Stimulated activated CD4-positive, alpha-beta T cell treated with anti-CD3 and anti-CD28 coated beads, Interleukin-12 subunit alpha, Interleukin-12 subunit beta, amount 100 ng/mL, for 24 hours (primary cell): ENCODE data around the gene RHBDD1.

Experiments
- DNase-seq, 2 experiments: peaks; one replicate each; pipeline ENCODE4 v3.0.0-alpha.2; 2020; ENCODE audit warnings: low read depth in 2 of 2

RHBDD1 gene

DNA sequence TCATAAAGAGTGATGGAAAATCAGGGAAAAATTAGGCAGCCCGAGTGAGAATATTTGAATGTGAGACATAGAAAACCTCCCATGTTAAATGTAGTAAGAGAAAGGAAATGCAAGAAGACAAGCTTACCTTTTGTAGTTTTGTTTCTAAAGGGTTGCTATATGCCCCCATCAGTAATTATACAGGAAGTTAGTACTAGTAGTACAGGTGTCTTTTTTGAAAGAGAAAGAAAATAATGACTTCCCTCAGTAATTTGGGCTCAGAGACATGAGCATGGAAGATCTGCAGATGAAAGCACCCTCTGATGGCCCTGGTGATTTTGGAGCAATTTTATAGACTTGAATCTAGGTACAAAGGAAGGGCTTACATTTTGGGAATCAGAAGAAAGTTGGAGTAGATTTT, 80.8 kb downstream of the RHBDD1 start:
- no peak for DNase-seq

DNA sequence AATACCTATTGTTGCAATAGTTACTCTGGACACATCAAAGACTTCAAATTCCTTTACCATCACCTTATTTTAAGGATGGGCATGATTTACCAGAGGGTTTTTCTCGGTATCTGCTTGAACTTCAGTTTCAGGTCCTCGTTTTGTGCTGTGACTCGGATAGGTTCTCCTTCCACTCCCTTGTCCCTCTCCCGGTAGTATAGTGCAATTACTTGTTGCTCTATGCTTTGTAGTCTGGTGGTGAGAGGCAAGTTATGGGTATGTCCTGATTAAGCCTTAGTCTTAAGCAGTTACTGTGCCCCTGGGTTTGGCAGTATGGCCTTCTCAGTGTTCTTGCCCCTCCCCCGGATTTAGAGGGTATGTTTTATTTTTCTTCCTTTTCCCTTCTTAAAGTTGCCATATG, 96.6 kb downstream of the RHBDD1 start:
- no peak for DNase-seq

DNA sequence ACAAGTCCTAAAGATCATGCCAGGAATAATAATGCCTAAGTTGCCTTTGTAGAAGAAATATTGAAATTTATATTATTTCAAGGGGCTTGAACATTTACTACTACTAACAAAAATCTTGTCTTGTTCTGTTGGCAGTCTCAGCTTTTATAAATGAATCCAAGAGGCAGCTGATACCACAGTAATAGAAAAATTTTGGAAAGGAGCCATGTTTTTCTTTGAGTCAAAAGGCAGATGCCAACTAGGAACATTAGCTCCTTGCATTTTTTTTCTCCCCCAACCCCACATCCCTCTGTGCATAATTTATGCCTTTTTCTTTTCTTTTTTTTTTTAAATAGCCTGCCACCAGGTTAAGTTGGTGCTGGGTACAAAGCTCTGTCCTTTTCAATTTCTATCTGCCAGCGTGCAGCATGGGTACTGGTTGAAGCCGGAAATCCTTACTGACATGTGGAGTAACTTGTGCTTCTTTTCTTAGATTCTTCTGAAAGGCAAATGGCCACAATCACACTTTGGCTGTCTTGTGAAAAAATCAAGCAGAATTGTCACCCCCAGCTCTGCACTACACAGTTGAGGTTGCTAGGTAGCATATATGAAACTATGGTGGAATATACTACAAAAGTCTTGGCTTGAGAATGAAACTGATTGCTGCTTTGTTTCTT, 98.8 kb downstream of the RHBDD1 start:
- no peak for DNase-seq

DNA sequence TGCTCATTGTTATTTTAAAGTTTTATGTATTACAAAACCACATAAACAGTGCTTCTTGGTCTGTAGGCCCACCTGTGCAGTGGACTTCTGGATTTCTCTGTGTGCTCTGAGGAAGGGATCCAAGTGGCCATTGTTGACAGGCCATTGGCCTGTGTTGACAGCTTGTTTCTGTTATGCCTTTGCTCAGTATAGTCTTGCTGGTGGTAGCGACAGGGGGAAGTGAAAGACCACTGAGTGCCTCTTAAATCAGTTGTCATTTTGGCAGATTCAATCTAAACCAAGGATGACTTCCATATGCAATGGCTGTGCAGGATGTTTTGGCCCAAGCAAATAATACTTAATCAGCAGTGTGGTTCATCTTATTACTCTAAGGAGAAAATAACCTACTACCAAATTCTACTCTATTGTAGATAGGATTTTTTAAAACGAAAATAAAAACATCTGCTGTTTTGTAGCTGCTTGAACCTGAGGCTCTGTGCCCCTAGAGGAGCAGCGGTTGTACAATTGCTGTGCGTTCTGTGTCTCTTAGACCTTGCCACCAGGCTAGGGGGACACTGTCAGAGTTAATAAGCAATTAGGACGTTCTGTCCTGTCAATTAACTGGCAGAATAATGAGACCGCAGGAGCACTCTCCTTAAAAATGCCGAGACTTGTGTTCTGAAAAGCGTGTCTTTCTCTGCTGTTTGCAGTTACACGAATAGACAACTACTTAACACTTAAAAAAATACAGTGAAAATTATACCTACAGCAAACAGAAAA, 108.2 kb downstream of the RHBDD1 start:
- no peak for DNase-seq

DNA sequence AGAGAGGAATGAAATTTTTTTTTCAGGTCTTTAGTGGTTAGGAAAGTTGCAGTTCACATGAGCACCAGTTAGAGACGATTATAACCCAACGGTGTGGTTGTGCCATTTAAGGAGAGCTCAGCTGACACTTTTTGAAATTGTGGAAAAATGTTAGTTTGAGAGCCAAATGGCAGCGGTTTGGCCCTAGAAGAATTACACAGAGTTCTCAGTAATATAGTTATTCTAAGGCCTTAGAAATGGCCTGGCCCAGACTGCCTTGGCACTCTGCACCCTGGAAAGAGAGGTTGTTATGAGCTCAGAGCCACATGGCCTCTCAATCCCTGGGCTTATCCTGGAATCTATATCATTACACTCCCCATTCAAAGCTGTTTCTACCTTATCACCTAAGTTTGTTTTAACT, 117.4 kb downstream of the RHBDD1 start:
- DNase-seq, result no peak

DNA sequence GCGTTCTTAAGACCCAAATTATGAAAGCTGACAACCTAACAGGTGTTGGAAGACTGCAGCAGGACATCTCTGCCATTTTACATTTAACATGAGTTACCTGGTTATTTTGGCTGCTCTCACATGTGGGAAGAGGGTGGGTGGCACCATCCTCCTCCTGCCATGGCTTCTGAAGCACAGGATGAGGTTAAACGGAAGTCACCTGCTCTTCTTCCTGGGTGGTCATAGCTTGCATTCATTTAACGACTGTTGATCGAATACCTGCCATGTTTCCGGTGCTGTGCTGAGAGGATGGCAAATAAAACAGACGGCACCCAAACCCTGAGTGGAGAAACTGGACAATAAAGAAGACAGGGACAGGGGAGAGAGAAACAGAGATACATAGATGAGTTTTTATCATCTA, 118.0 kb downstream of the RHBDD1 start:
- no peak for DNase-seq

DNA sequence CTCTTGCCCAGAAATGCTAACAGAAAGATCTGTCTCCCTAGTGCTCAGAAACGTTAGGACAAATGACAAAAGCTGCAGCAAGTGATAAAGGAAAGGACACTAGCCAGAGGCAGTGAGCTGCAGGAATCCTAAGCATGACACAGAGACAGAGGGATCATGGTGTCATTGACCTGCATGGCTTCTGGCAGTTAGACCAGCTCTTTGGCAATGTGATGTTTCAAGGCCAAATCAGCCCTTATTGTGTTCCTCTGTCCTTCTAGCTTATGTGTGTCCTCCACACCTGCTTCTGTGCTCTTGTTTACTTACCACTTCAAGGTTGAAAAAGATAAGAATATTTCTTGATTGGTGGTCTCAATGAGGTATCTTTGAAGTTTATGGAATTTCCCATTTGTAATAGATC, 120.8 kb downstream of the RHBDD1 start:
- DNase-seq, result no peak

DNA sequence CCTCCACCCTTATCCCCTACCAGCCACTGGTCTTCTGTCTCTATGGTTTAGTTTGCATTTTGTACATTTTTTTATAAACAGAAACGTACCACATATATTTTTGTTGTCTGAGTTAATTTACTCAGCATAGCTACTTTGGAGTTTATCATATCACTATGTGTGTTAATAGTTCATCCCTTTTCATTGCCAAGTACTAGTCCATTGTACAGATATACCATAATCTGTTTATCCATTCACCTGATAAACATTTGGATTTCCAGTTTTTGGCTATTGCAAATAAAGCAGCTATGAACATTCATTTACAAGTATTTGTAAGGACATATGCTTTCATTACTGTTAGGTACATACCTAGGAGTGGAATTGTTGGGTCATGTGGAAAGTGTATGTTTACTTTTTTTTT, 123.6 kb downstream of the RHBDD1 start:
- no peak for DNase-seq

DNA sequence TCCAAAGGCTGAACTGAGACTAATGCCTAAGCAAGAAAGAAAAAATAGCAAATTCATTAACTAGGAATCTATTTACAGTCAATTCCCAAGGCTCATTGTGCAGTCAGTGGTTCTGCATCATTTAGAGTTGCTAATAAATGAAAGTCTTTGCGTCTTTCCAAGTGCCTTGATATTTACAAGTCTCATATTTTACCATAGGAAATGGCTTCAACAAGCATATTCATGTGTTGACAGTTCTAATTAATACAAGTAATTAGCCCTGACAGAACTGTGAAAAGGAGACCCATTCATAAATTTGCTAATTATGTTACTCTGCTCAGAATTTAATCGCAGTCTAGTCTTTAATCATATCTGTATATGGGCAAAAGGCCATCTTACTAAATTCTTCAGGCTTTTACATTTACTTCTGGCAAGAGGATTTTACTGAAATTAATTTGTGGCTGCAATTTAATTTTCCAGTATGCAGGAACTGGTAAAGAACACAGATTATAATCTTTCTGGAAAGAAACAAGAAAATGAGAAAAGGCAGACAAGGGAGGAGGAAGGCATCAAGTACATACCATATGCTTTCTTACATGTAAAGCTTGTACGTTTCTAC, 126.4 kb downstream of the RHBDD1 start:
- DNase-seq, result no peak

DNA sequence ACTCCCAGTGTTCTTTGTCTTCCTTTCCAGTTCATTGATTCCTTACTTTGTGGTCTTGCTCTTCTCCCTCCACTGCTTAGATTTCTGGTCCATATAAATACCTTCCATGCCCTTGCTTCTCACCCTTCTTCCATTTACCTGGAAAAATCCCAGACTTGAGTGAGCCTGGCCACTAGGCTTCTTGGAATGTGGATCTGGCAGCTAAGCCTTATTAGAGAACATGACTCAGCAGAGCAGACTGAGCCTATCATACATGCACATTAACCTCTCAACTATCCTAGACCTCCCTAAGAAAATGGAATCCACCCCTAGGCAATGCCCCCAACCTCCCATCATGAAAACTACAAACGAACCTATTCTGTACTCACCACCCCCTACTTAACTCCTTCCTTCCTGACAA, 127.7 kb downstream of the RHBDD1 start:
- no peak for DNase-seq

DNA sequence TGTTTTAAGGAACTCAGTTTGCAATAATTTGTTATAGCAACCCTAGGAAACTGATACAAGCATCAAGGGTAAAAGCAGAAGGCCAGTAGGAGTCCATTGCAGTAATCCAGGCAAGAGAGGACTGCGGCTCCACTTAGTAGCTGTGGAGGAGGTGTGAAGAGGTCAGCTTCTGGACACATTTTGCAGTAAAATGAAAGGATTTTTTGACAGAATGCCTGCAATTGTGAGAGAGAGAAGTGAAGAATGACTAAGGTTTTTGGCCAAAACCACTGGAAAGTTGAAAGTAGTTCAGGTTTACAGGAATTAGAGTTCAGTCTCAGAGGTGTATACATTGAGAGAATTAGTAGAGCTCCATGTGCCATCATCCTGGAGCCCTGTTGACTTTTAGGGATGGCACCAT, 129.5 kb downstream of the RHBDD1 start:
- DNase-seq, result no peak

DNA sequence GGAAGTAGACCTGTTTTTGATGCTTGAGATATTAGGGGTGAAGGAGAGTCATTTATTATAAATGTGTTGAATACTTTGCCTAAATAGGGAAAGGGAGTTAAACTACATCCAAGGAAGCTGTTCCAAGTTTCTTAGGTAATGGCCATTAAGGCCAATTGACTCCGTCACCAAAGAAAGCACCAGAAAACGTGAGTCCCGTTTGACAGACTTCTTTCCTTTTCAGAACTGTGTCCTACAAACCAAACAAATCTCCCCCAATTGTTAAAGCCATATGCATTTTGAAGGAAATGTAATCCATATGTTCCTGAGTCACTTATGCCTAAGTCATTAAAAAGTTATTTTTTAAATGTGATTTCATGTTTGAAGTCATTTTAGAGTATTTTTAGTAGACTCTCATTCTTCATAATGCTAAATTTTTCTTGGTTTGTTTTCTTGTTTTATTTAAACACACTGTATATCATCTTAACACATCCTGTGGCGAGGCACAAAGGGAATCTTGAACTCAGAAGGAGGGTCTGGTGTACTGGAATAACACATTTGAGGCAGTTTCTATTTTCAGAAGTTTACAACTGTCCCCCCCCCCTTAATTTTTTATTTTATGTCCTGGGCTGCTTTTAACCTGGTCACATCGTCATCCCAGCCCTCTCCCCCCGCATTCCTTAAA, 133.7 kb downstream of the RHBDD1 start:
- no peak for DNase-seq

DNA sequence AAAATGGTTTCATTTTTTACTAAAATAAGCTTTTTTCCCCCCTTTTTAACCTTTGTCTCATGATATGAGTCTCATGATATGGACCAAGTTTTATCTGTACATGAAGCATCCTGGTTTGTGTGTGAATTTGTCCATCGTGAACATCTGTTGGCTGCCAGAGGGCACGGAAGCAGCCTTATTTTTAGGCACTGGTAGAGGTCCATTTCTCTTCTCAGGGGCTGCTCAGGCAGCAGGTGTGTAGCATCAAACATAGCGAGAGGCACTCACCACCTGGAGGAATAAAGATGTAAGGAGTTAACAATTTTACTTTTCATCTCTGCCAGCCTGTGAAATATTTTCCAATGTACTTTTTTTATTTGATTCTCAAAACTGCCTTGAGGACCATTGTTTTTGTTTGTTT, 134.5 kb downstream of the RHBDD1 start:
- no peak for DNase-seq

DNA sequence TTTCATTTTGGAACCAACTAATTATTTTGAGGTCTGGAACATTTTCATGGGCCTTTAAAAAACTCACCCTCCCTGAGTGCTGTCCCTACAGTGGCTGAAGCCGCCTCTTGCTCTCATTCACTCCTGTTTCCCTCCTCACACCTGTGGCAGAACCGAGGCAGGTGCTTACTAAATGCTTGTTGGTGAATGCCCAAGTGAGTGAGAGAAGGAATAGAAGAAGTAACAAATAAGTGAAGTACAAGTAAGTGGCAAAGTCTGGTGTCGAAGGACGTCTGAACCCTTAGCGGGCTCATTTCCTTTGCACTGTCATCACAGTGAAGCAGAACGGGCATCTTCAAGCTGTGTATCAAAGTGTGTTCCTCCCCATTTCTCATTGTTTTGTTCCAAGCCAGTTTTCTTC, 135.2 kb downstream of the RHBDD1 start:
- DNase-seq, result no peak

DNA sequence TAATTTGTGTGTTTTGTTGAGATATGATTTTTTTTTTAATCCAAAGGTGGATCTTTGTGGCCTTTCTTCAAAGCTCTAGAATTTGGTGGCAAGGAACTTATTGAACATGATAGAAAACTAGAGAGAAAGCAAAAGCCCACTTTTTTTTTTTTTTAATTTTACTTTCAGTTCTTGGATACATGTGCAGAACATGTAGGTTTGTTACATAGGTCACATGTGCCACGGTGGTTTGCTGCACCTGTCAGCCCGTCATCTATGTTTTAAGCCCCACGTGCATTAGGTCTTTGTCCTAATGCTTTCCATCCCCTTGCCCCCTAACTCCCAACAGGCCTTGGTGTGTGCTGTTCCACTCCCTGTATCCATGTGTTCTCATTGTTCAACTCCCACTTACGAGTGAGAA, 135.9 kb downstream of the RHBDD1 start:
- DNase-seq, result no peak

DNA sequence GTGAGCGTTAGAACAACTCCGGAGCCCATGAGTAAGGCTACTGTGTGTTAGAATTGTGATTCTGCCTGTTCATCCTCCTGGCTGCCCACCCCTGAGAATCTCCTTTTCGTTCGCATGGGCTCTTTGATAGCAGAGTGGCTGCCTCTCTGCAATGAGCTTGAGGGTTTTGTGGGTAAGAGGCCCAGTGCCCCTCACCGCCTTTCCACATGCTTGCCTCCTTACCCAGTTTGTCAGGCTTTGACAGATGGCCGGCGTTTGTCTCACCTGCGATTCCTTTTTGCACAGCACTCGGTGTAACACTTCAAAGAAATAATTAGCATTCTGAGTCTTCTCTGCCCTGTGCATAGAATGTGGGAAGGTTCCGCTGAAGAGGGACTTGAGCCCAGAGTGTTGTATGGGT, 138.0 kb downstream of the RHBDD1 start:
- DNase-seq, result no peak

DNA sequence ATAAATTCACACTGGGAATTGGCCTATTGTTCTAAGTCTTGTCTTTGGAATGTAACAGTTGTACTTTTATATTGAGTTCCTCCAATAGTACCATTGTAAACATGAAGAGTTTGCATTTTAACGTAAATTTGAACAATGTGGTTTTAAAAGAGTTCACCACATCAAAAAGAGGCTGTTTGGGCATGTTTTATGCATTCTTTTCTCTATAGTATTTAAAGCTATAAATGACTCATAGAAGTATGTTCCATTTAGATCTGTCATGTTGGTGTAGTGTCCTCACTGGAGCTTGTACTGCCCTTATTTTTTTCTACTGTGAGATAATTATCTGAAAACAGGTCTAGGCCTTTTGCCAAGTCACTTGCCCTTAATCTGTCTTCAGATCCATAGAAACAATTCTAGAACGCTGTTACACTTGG, 141.9 kb downstream of the RHBDD1 start:
- DNase-seq, result no peak

DNA sequence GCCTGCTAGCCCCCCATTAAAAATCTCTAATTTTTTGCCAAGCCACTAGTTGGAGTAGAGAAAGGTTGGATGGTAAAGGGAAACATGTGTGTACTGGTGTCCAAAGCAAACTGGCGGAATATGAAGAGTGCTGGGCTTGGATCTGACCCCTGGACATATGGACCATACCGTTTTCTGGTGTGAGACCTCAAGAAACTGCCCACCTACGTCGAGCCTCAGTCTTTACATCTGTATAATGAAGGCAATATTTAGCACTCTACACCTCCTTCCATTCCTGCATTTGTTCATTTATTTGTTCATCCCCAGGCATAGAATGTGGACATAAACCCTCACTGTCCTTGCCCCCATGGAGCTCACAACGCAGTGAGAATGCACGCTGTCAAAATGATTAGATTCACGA, 142.4 kb downstream of the RHBDD1 start:
- no peak for DNase-seq

DNA sequence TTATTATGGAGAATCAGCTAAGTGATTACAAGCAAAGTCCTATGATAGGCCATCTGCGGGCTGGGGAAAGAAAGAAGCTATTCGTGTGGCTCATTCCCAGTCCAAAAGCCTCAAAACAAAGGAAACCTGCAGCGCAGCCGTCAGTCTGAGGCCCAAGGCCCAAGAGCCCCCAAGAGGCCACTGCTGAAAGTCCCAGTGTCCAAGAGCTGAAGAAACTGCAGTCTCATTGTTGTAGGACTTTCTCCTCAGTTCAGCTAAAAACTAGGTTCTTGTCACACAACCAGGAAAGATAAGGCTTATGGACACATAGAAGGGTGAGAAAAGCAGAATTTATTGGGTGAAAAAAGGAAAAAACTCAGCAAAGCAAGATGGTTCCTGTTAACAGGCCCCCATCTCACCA, 143.2 kb downstream of the RHBDD1 start:
- DNase-seq, result no peak

DNA sequence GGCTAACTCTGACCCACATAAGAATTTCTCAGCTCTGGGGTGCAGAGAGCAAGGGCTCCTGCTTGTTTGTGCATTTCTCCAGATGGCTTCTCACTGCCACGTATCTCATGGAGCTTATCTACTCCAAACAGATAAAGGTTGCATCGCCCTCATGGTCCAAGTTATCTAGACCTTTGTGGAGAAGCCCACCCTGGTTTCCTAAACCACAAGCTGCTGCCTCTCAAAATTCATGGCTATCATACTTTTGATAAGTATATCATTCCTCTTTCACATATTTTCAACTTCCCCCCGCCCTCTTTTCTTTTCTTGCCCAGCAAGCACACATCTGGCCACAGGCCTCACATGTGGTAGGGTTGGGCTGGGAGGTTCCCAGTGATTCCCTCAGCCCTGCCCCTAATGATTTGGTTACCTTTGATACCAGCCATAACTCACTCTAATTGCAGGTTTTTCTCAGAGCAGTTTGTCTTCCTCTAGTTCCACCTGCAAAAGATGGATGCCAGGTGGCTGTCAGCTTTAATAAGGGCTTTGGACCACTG, 146.0 kb downstream of the RHBDD1 start:
- DNase-seq, result no peak

DNA sequence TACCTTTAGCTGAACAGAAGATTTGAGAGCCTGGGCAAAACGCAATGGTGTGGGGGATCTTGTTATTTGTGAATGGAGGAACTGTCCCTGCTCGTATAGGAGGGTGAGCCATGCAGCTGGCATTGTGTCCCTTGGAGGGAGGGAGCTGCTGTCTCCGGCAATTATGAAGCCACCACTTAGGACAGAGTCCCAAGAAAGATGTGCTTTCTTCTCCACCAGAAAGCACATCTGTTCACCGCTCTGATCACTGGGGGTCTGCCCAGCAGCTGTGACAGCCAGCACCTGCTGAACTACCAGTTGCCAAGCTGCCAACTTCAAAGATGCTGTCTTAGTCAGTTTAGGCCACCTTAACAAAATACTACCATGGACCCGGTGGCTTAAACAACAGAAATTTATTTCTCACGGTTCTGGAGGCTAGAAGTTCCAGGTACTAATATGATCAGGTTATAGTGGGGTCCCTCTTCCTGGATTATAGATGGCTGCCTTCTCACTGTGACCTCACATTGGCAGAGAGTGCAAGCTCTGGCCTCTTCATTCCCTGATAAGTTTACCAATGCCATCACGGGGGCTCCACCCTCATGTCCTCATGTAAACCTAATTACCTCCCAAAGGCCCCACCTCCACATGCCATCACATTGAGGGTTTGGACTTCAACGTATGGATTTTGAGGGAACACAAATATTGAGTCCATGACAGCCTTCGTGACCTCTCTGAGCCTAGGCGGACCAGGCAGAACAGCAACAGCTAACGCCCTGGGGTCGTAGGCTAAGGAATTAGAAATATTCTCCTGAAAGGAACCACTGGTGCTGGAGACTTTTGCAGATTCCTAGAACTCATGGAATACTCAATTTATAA, 148.3 kb downstream of the RHBDD1 start:
- no peak for DNase-seq
